ENCODE results near the gene NIPA2.

GRCh38 chr15:22810853-22811338 is 27.6 kb upstream of the NIPA2 start:
- no peak for TF ChIP-seq CTCF (IDR thresholded peaks at IDR 0.05; ENCODE audit: low read depth, low read length, poor library complexity, severe bottlenecking)
- no peak for TF ChIP-seq EZH2phosphoT487 (IDR thresholded peaks at IDR 0.05; ENCODE audit: borderline replicate concordance, low read length)

Measured in DOHH2 (cell line).